CD4-positive, alpha-beta T cell treated with Interleukin-2 at 100 ng/mL for 4 hours (primary cell): ENCODE measurements around the gene PDZD2.
"Not testable (repeated sequence)": the region's sequence is repeated elsewhere in the genome, so short reads cannot be mapped to it uniquely, and the experiment has no call there.

Experiments
- DNase-seq: peaks from one replicate; pipeline ENCODE4 v3.0.0-alpha.2; 2020; ENCODE audit warnings: low spot score

The PDZD2 gene

GRCh38 chr5:31769530-31769929 lies 130.6 kb downstream of the PDZD2 start:
- DNase-seq: no peak

- no peak for DNase-seq
These were observed 131.3 kb downstream of the PDZD2 start for GRCh38 chr5:31770132-31770720.

GRCh38 chr5:31770998-31771397 lies 132.1 kb downstream of the PDZD2 start:
- DNase-seq: no peak

- DNase-seq: no peak
These were observed 132.6 kb downstream of the PDZD2 start for GRCh38 chr5:31771500-31771899.

- DNase-seq: not testable (repeated sequence)
These were observed 137.4 kb downstream of the PDZD2 start for GRCh38 chr5:31776294-31776693.

- DNase-seq: no peak
These were observed 138.2 kb downstream of the PDZD2 start for GRCh38 chr5:31776976-31777651.

GRCh38 chr5:31781772-31782171 lies 142.8 kb downstream of the PDZD2 start:
- DNase-seq: no peak

- no peak for DNase-seq
These were observed 144.2 kb downstream of the PDZD2 start for GRCh38 chr5:31783086-31783645.

- no peak for DNase-seq
These were observed 144.8 kb downstream of the PDZD2 start for GRCh38 chr5:31783731-31784130.

GRCh38 chr5:31786090-31786631 lies 147.2 kb downstream of the PDZD2 start:
- no peak for DNase-seq

- no peak for DNase-seq
These were observed 155.1 kb downstream of the PDZD2 start for GRCh38 chr5:31794009-31794408.

- DNase-seq: no peak
These were observed 159.2 kb downstream of the PDZD2 start for GRCh38 chr5:31798168-31798567.

GRCh38 chr5:31800351-31800750 lies 161.4 kb downstream of the PDZD2 start:
- DNase-seq: no peak

GRCh38 chr5:31805785-31806400 lies 167.0 kb downstream of the PDZD2 start:
- DNase-seq: no peak

GRCh38 chr5:31806561-31806960 lies 167.6 kb downstream of the PDZD2 start:
- DNase-seq: no peak

GRCh38 chr5:31807789-31808540 lies 169.0 kb downstream of the PDZD2 start:
- no peak for DNase-seq

GRCh38 chr5:31809050-31809870 lies 170.3 kb downstream of the PDZD2 start:
- DNase-seq: no peak

GRCh38 chr5:31811210-31811609 lies 172.3 kb downstream of the PDZD2 start:
- DNase-seq: no peak

- DNase-seq: no peak
These were observed 176.4 kb downstream of the PDZD2 start for GRCh38 chr5:31815376-31815775.

- DNase-seq: no peak
These were observed 181.1 kb downstream of the PDZD2 start for GRCh38 chr5:31819926-31820516.

- DNase-seq: no peak
These were observed 184.5 kb downstream of the PDZD2 start for GRCh38 chr5:31823472-31823871.
